Hepatic stellate cell (primary cell): ENCODE measurements around the gene MRPL47.

Source experiments
- DNase-seq: peaks from one replicate; pipeline ENCODE4 v3.0.0; 2011; ENCODE audit warnings: low spot score

Gene MRPL47

GRCh38 chr3:179590669-179591068, 13.8 kb downstream of the MRPL47 start:
- no peak for DNase-seq

GRCh38 chr3:179589143-179589542, 15.3 kb downstream of the MRPL47 start:
- peak; percentile 4 for DNase-seq

GRCh38 chr3:179580992-179581391, 23.4 kb downstream of the MRPL47 start:
- DNase-seq: no peak

DNA sequence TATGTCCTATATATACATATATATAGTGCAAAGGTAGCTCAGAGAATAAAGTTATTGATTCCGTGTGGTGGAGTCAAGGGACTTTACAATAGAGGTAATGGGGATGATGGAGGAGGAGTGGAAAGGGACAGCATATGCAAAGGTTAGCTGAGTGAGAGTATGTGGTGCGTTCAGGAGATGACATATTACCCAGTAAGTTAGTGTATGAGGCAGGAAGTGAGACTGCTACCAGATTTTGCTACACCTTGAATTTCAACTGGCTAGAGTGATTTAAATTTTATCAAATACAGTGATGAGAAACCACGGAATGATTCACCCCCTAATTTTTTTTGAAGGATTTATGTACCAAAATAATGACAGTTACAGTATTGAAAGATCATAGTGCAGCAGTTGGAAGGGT, 38.9 kb downstream of the MRPL47 start:
- DNase-seq: no peak

GRCh38 chr3:179563271-179563783, 41.1 kb downstream of the MRPL47 start:
- DNase-seq: peak; percentile 77

- peak; percentile 100 for DNase-seq
Measured at GRCh38 chr3:179562591-179563270, 41.7 kb downstream of the MRPL47 start, which contains the start of gene ACTL6A. ACTL6A (plus strand) TSS chr3:179562926; CDS start chr3:179563093, 167 bp downstream.

DNA sequence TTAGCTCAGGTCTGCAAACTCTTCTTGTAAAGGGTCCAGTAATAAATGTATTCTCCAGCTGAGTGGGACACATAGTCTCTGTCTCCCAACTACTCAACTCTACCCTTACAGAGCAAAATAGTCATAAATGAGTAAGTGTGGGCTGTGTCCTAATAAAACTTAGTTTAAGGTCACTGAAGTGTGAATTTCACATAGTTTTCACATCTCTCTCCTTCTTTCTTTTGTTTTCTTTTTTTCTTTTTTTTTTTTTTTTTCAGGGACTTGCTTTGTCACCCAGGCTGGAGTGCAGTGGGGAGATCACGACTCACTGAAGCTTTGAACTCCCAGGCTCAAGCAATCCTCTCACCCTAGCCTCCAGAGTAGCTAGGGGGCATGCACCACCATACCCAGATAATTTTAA, 43.6 kb downstream of the MRPL47 start:
- DNase-seq: no peak

DNA sequence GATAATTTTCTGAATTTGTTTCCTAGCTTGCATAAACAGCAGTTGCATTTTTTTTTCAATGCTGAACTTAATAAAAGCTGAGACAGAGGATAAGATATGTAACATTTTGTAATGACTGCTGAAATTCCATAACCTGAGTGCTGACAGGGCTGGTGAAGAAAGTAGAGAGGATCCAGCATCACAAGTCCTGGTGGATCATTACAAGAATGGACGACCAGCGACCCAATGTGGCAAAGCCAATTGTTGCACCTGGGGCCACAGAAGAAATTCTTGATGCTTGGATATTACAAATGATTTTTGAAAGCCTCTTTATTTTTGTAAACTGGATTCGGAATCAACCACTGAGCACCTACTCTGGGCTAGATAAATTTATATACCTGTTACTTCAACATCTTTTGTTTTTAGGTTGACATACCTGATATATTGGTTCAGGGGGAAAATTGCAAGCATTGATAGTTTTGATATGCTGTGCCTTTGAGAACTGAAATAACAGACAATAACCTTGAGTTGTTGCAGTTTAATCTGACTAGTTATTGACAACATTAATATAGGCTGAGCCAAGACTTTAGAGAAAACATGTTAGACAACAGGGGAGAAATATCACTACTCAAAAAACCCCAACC, 45.6 kb downstream of the MRPL47 start:
- peak; percentile 75 for DNase-seq

GRCh38 chr3:179551349-179552105, 52.9 kb downstream of the MRPL47 start:
- no peak for DNase-seq

- no peak for DNase-seq
Measured at GRCh38 chr3:179546814-179547241, 57.6 kb downstream of the MRPL47 start.

DNA sequence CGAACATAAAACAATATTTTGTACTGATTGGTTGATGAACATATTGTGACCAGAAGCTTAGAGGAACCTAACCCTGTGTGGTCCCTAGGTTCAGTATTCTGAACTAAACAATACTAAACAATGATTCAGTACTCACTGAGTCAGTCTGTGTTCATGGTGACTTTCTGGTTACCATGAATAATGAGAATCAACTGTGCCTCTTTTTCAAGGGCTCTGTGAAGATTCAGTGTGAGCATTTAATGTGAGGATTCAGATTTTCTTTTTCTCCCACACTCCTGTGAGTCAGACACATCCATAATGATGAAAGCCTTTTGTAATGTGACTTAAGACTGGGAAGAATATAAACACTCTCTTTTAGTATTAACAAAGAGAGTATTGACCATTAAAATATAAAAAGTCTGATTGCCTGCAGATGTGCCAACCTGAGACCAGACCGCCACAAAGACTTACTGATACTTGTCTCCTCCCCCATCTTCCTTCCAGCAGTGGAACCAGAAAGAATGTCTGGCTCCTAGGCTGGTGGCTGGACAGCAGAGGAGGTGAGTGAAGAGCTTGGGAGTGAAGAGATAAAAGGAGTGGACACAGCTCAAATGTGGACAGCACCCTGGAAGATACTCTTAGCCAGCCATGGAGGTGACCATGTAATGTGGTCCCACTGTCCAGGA, 59.3 kb downstream of the MRPL47 start:
- no peak for DNase-seq

GRCh38 chr3:179542375-179542774, 62.1 kb downstream of the MRPL47 start:
- no peak for DNase-seq

- no peak for DNase-seq
Measured at GRCh38 chr3:179541596-179541995, 62.8 kb downstream of the MRPL47 start.

DNA sequence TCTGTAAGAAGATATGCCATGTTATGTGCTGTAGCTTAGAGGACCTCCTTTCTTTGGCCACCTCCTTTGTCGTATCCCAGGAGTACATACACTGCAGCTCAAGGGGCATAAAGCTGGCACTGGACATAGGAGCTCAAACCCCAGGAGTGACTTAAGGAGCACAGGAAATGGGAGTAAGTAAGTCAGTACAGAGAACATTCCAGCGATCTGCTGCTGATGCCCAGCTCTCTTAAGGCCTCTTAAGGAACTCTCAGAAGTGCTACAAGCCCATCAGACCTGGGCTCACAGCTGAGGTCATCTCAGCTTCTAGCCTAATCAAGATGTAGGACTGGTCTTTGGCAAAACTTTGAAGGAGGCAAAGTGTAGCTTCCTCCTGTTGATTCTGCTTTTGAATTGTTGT, 63.3 kb downstream of the MRPL47 start:
- no peak for DNase-seq
